ENCODE results near the gene DIP2A. TPM values are rescaled to one million over a fixed set of nuclear protein-coding genes. Genes with fewer than 3 reads are reported as not detected.
"Not testable (repeated sequence)": the region's sequence is repeated elsewhere in the genome, so short reads cannot be mapped to it uniquely, and the experiment has no call there.

The DIP2A gene
- total and polyA plus RNA-seq, 7 donors: 7.3 to 12.2 (median 11.0) TPM

DNA sequence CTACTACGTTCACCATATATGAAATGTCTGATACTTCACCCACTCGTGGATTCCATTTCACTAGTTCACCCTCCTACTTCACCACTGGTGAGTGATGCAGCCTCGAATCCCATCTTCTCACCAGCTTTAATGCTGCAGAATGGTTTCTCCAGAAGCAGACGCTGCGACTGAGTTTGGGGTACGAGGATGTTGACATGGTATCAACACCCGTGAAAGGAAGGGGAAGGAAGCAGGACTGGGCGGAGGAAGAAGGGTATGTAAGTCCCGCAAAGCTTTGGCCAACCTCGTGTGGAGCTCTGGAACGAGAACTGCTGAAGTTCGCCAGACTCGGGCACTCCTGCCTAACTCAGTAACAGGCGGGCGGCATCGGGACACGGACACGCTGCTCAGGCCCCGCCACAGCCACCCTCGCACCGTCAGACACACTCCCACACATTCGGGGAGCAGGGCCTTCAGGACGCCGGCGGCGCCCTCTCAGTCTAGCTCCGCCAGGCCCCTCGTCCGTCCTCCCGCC, 833 bp upstream of the DIP2A start:
- 1 to 2% (median 1%) methylated on average over 30 of the region's 30 CpGs for WGBS, 3 donors
- ATAC-seq (peak; percentile 10 to 19 (median 18)), DNase-seq (peak; percentile 39 to 70)
- Histone ChIP-seq H3K4me1 (peaks cover 51% of the 10 kb centered on the region), H3K4me3 (peak overlapping the region; percentile 92), H3K27ac (peak overlapping the region; percentile 85), H3K36me3 (ENCODE audit: insufficient read depth in 1 of 2, low read depth in 1 of 2) (peaks cover 0 to 7% of the 10 kb centered on the region in 2 donors), H3K9me3 (no peaks in the 10 kb centered on the region), H3K27me3 (ENCODE audit: insufficient read depth in 3 of 3, low read length in 2 of 3) (no peaks in the 10 kb centered on the region)
- TF ChIP-seq, protein P1, sequence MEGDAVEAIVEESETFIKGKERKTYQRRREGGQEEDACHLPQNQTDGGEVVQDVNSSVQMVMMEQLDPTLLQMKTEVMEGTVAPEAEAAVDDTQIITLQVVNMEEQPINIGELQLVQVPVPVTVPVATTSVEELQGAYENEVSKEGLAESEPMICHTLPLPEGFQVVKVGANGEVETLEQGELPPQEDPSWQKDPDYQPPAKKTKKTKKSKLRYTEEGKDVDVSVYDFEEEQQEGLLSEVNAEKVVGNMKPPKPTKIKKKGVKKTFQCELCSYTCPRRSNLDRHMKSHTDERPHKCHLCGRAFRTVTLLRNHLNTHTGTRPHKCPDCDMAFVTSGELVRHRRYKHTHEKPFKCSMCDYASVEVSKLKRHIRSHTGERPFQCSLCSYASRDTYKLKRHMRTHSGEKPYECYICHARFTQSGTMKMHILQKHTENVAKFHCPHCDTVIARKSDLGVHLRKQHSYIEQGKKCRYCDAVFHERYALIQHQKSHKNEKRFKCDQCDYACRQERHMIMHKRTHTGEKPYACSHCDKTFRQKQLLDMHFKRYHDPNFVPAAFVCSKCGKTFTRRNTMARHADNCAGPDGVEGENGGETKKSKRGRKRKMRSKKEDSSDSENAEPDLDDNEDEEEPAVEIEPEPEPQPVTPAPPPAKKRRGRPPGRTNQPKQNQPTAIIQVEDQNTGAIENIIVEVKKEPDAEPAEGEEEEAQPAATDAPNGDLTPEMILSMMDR (IDR thresholded peaks at IDR 0.05): no peak
- intact Hi-C loops (cut with DNase I): no loop called here

DNA sequence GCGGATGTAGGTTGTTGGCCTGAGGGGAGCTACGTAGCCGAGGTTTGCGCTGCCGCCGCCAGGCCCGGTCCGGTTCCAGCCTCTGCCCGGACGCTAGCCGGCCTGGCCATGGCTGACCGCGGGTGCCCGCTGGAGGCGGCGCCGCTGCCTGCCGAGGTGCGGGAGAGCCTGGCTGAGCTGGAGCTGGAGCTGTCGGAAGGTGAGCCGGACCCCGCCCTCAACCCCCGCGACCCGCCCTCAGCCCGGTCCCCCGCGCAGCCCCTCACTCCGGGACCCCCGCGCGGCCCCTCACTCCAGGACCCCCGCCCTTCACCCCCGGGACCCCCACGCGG, 299 bp downstream of the DIP2A start:
- H3K9me3 ChIP-seq: no peaks in the 10 kb centered on the region
- 0 to 2% (median 1%) methylated on average over 12 to 36 of the region's 36 CpGs for WGBS, 3 donors
- peaks cover 51% of the 10 kb centered on the region for H3K4me1 ChIP-seq
- H3K27ac ChIP-seq: peak overlapping the region; percentile 85
- DNase-seq: no peak
- H3K4me3 ChIP-seq: peak overlapping the region; percentile 92
- intact Hi-C loops (cut with DNase I): no loop called here
- TF ChIP-seq, protein P1 (IDR thresholded peaks at IDR 0.05): no peak
- peaks cover 0 to 12% of the 10 kb centered on the region in 2 donors for H3K36me3 ChIP-seq (ENCODE audit: insufficient read depth in 1 of 2, low read depth in 1 of 2)
- ATAC-seq: no peak
- H3K27me3 ChIP-seq (ENCODE audit: insufficient read depth in 3 of 3, low read length in 2 of 3): no peaks in the 10 kb centered on the region

DNA sequence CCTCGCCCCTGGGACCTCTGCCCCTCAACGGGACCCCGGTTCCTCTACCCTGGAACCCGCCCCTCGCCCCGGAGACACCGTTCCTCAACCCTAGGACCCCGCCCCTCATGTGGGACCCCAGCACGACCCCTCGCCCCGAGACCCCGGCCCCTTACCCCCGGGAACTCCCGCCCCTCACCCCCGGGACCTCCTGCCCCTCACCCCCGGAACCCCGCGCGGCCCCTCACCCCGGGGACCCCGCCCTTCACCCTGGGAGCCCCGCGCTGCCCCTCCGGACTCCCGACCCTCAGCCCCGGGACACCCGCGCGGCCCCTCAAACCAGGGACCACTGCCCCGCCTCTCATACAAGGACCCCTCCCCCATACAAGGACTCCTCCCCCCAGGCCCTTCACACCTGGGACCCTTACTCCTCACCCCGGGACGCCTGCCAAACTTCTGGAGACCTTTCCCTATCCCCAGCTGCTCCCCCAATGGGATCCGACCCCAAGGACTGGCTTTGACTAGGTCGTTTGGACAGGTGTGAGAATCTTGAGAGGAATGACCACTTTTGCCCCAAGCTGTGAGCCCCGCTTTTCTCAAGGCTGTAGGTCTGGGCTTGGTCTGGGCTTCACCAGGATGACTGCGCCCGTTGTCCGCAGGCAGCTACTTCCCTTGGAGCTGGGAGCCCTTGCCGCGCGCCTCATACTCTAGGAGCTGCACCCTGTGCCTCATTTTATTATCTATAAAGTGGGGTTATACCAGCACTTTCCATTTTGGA, 843 bp downstream of the DIP2A start:
- intact Hi-C loops (cut with DNase I): no loop called here
- WGBS, 3 donors: 2 to 14% (median 3%) methylated on average over 11 to 41 of the region's 41 CpGs
- Histone ChIP-seq H3K36me3 (ENCODE audit: insufficient read depth in 1 of 2, low read depth in 1 of 2) (peaks cover 0 to 16% of the 10 kb centered on the region in 2 donors), H3K27ac (peak overlapping the region; percentile 85), H3K4me3 (peak overlapping the region; percentile 92), H3K4me1 (peaks cover 47% of the 10 kb centered on the region), H3K9me3 (no peaks in the 10 kb centered on the region), H3K27me3 (ENCODE audit: insufficient read depth in 3 of 3, low read length in 2 of 3) (no peaks in the 10 kb centered on the region)
- ATAC-seq (peak in 1 of 4 donors; percentile 23), DNase-seq (peak; percentile 45 to 71)
- TF ChIP-seq, protein P1 (IDR thresholded peaks at IDR 0.05): no peak

DNA sequence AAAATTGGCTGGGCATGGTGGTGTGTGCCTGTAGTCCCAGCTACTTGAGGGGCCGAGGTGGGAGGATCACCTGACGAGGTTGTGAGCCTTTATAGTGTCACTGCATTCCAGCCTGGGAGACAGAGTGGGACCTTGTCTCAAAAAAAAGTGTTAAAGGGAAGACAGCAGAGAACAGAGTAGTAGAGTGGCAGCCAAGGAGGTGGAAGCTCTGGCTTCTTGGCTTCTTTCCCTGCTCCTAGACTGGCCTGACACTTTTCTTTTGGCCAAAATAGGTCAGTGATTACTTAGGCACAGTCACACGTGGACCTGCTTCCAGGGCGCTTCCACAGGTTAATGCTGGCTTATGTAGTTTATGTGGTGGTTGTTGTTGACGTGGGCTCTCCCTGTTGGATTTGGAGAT, 3.2 kb downstream of the DIP2A start:
- 35 to 57% (median 45%) methylated on average over 5 of the region's 5 CpGs for WGBS, 3 donors
- H3K36me3 ChIP-seq (ENCODE audit: insufficient read depth in 1 of 2, low read depth in 1 of 2): peaks cover 2 to 22% of the 10 kb centered on the region in 2 donors
- H3K9me3 ChIP-seq: no peaks in the 10 kb centered on the region
- H3K4me1 ChIP-seq: peaks cover 23% of the 10 kb centered on the region
- intact Hi-C loops (cut with DNase I): no loop called here
- no peaks in the 10 kb centered on the region for H3K27me3 ChIP-seq (ENCODE audit: insufficient read depth in 3 of 3, low read length in 2 of 3)
- H3K4me3 ChIP-seq: no peak overlapping the region
- peak overlapping the region; percentile 66 for H3K27ac ChIP-seq
- DNase-seq (no peak), ATAC-seq (no peak)
- TF ChIP-seq, protein P1 (IDR thresholded peaks at IDR 0.05): no peak

DNA sequence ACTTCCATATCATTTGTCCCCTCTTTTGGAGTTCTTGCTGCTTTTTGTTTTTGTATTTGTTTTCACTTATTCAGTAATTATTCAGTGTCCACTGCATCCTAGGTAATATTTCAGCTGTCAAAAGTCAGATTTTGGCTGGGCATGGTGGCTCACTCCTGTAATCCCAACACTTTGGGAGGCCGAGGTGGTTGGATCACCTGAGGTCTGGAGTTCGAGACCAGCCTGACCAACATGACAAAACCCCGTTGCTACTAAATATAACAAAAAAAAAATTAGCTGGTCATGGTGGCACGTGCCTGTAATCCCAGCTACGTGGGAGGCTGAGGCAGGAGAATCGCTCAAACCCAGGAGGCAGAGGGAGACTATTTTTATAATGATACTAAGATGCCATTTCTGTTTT, 6.5 kb downstream of the DIP2A start:
- intact Hi-C loops (cut with DNase I): loop anchor here in 1 of 2 donors (5.0 kb wide), 1 partner anchor 218 kb away; no protein-coding TSS in a partner anchor
- Histone ChIP-seq H3K36me3 (ENCODE audit: insufficient read depth in 1 of 2, low read depth in 1 of 2) (peaks cover 2 to 40% of the 10 kb centered on the region in 2 donors), H3K4me1 (peaks cover 12% of the 10 kb centered on the region)
- not testable (repeated sequence) for H3K9me3 ChIP-seq; DNase-seq; H3K4me3 ChIP-seq; ATAC-seq; H3K27me3 ChIP-seq (ENCODE audit: insufficient read depth in 3 of 3, low read length in 2 of 3); H3K27ac ChIP-seq
- 85 to 92% (median 87%) methylated on average over 6 of the region's 6 CpGs for WGBS, 3 donors
